Activated T-cell treated with anti-CD3 and anti-CD28 coated beads for 1 hour (primary cell): Measurements from ENCODE around the gene NAALADL2.

Experiments used
- DNase-seq: peaks from one replicate; pipeline ENCODE4 v3.0.0-alpha.2; 2020; ENCODE audit warnings: low read depth

NAALADL2 gene

GRCh38 chr3:174859114-174859735, at the start of gene NAALADL2:
Gene NAALADL2, plus strand, starts transcription at chr3:174859334.
- DNase-seq = no peak

DNA sequence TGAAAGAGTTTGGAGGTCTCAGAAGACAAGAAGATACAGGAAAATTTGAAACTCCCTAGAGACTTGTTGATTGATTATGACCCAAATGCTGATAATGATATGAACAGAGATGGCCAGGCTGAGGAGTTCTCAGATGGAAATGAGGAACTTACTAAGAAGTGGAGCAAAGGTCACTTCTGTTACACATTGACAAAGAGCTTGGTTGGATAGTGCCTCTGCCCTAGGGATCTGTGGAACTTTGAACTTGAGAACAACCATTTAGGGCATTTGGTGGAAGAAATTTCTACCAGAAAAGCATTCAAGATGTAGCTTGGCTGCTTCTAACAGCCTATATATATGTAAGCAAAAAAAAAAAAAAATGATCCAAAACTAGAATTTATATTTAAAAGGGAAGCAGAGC, 48.9 kb upstream of the NAALADL2 start:
- DNase-seq = no peak

DNA sequence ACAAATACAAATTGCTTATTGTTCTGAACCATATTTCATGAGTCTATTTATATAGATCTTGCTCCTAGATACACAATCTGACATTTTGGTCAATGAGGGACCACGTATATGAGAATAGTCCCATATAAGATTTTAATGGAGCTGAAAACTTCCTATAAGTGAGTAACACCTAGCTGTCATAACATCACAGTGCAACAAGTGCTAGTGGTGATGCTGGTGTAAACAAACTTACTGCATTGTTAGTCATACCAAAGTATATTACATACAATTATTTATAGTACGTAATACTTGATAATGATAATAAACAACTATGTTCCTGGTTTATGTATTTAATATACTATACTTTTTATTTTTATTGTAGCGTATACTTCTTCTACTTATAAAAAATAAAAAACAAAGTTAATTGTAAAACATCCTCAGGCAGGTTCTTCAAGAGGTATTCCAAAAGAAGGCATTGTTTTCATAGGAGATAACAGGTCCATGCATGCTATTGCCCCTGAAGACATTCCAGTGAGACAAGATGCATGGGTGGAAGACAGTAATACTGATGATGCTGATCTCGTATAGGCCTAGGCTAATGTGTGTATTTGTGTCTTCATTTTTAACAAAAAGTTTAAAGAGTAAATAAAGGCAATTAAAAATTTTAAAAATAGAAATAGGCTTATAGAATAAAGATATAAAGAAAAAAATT, 46.8 kb upstream of the NAALADL2 start:
- DNase-seq = no peak

DNA sequence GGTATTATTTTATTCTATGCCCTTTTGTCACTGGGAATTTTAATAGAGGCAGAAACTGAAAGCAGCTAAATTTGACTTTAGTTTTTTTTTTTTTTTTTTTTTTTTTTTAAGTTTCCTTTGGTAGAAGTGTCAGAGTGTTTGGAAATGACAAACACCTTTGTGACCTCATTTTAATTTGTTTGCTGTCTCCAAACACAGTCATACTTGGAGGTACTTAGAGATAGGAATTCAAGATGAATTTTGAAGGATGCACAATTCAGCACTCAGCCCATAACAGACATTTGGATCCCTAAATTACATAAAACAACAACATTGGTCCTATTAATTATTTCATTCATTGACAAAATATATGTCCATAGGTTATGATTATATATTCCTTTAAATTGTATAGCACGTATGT, 43.4 kb upstream of the NAALADL2 start:
- DNase-seq = no peak

DNA sequence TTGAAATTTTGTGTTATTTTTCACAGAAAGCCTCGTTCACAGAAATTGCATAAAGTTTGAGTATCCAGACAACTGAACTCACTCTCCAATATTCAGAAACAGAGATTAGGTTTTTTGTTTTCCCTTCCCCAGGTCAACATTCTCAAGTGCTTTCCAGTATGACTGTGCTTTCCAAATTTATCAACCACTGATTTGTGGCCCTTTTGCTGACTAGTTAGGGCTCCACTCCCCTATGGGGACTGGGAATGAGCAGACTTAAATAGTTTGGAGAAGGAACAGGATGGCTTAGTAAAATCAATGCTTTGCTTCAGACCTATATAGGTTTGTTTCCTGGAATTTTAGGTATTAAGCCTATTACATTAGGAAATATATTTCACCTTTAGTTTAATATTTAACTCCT, 38.2 kb upstream of the NAALADL2 start:
- DNase-seq = no peak

DNA sequence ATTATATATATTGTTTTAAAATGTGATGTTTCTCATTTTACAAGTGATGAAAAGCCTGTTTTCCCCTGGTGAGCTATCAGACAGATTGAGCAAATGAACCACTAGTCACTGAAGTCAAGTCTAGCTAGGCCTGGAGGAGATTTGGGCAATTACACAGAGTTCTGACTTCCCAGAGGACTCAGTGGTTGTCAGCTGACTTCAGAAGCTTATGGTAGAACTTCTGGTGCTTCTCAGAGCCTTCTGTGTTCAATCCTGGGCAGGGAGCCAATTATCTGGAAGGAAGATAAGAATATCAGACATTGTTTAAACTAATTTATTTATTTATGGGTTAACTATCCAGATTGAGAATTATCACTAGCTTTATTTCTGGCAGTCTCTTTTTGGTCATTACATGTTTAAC, 37.7 kb upstream of the NAALADL2 start:
- no peak for DNase-seq

DNA sequence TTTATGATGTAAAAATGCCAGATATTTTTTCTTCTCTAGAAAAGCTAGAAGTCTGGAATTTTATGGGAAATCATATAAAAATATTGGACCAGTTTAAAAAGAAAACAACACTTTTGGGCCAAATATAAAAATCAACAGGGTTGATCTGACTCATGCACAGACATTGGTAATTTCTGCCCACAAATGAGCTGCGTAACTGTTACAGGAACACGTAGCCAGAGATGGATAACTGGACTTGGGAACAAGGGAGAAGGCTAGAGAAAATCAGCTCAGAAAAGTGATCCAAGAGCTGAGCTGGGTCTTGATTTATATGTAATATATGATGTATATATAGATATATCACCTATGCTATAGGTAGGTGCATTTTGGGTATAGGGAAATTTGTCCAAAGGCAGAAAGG, 36.8 kb upstream of the NAALADL2 start:
- no peak for DNase-seq

GRCh38 chr3:174826069-174826468, 33.1 kb upstream of the NAALADL2 start:
- no peak for DNase-seq

GRCh38 chr3:174844746-174845145, 14.4 kb upstream of the NAALADL2 start:
- no peak for DNase-seq

- DNase-seq = no peak
Measured at GRCh38 chr3:174846055-174846454, 13.1 kb upstream of the NAALADL2 start.

- no peak for DNase-seq
Measured at GRCh38 chr3:174854987-174855386, 4.1 kb upstream of the NAALADL2 start.

- no peak for DNase-seq
Measured at GRCh38 chr3:174857301-174857700, 1.8 kb upstream of the NAALADL2 start.

DNA sequence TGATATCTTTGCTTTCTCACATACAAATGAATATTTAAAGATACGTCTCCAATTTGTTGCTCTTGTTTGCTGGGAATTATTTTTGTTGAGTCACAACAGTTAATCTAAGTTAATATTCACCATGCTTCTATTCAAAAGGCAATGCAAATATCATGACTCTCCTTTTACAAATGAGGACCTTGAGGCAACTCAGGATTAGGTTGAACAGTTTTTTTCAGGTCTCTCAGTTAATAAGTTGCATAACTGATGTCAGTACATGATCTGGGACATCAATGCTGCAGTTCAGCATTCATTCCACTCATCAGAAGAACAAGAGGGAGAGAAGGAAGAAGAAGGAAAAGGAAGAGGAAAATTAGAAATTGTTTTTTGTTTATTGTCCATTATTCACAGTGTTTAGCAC, 781 bp upstream of the NAALADL2 start:
- DNase-seq = no peak

DNA sequence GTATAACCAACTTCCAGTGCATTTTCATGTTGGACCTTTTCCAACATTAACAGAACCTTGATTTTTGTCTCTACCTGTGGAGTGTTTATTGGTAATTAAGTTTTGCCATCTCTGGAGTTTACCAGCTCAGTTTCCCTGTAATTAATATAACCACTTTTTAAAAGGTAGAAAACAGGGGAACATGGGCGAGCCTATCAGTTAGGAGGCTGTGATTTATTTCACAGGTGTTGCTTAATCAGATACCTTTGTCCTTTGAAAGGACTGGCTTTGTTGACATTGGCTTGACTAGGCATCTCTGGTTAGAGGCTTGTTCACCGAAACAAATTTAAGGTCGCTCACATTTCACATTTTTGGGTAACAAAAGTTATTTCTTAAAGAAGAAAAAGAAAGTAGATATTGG, 622 bp downstream of the NAALADL2 start:
- no peak for DNase-seq

- no peak for DNase-seq
Measured at GRCh38 chr3:174862101-174862500, 3.0 kb downstream of the NAALADL2 start.

- no peak for DNase-seq
Measured at GRCh38 chr3:174862666-174863065, 3.5 kb downstream of the NAALADL2 start.

GRCh38 chr3:174863488-174863887, 4.4 kb downstream of the NAALADL2 start:
- DNase-seq = no peak

- no peak for DNase-seq
Measured at GRCh38 chr3:174869448-174869847, 10.3 kb downstream of the NAALADL2 start.

- no peak for DNase-seq
Measured at GRCh38 chr3:174873832-174874657, 14.9 kb downstream of the NAALADL2 start.

DNA sequence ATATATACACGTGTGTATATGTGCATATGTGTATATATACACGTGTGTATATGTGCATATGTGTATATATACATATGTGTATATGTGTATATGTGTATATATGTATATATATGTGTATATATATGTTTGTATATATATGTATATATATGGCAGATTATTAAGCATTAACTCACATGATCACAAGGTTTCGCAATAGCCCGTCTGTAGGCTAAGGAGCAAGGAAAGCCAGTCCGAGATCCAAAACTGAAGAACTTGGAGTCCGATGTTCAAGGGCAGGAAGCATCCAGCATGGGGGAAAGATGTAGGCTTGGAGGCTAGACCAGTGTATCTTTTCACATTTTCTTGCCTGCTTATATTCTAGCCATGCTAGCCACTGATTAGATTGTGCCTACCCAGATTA, 23.7 kb downstream of the NAALADL2 start:
- no peak for DNase-seq

DNA sequence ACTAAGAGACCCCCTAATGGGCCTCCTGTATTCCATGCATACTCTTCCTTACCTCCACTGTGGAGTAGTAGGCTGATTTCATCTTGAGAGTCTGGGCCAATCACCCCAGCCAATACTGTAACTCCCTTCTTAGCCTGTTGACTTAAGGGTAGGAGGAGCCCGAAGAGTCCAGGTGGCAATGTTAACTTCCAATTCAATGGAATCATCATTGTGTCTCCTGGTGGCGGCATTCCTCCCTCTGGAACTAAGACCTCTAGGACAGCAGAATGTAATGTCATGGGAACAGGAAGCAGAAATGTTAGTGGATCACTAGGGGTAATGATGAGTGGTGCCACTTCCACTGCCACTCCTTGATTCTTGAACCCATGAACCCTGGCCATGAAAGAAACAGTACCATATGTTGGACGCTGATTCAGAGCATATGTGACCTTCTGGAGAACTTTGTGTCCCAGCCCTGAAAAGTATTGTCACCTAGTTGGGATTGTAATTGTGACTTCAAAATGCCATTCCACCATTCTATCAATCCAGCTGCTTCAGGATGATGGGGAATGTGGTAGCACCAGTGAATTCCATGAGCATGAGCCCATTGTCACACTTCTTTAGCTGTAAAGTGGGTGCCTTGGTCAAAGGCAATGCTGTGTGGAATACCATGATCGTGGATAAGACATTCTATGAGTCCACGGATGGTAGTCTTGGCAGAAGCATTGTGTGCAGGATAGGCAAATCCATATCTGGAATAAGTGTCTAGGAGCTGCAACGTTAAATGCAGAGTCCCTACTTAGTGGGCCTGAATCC, 24.9 kb downstream of the NAALADL2 start:
- DNase-seq = no peak
